ENCODE measurements around the gene LCOR.

Gene LCOR

DNA sequence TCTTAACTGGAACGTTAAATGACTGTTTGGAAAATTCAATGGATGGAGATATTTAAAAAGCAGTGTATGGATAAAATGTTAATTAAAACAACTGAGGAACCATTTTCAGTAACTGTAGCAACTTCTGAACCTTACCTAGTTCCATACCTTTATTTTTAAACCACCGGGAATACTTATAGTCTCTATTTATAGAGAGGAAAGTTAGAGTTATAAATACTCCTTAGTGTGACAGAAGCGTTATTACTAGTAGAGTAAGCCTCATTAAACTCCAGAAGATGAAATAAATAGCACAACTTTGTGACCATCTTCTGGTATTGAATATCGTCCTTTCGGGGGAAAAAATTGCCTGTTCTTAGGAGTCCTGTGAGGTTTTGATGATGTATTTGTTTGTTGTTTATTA lies 114.9 kb downstream of the LCOR start:
- DNase-seq, result no peak

DNA sequence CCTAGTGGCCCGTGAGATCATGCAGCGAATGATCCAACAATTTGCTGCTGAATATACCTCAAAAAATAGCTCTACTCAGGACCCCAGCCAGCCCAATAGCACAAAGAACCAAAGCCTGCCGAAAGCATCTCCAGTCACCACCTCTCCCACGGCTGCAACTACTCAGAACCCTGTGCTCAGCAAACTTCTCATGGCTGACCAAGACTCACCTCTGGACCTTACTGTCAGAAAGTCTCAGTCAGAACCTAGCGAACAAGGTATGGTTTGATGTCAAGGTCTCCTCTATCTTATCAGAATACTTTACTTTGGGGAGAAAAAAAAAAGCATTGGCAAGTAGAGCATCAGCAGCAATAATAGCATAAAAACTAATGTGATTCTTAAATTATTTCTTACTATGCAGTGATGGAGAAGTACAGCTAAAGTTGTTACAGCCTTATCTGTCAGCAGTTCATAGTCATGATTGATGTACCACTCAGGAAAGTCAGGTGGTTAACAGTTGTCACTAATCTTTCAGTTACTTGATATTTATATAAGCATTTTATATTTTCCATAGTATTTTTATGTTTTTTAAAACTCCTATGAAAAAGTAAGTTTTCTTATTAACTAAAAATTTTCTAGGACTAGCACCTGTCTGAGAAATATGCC lies 117.1 kb downstream of the LCOR start:
- no peak for DNase-seq

DNA sequence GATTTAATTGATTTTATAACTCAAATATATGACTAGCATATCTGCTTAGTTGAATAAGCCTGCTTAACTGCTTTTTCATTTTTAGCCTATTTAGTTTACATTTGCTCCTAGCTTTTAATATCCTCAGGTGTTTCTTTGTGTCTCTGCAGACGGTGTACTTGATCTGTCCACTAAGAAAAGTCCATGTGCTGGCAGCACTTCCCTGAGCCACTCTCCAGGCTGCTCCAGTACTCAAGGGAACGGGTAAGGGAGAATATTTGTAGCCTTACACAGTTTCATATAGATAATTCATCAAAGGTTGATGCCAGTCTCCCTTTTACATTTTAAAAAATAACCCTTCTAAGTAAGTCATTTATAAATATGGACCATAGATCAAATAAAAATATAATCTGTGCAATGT lies 119.9 kb downstream of the LCOR start:
- no peak for DNase-seq

DNA sequence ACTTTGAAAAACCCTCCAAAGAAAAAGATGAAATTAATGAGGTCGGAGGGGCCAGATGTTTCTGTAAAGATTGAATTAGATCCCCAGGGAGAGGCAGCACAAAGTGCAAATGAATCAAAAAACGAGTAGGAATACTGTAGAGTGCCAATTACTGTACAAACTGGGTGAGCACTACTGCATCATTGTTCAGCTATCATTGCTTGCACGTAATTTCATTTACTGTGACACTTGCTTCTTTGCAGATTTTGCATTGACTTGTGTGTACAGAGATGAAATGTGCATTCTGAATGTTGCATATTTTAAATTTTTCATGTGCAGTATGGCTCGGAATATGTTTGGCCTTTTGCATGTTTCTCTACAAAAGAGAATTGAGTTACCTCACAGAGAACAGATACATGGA lies 123.7 kb downstream of the LCOR start:
- DNase-seq, result no peak

DNA sequence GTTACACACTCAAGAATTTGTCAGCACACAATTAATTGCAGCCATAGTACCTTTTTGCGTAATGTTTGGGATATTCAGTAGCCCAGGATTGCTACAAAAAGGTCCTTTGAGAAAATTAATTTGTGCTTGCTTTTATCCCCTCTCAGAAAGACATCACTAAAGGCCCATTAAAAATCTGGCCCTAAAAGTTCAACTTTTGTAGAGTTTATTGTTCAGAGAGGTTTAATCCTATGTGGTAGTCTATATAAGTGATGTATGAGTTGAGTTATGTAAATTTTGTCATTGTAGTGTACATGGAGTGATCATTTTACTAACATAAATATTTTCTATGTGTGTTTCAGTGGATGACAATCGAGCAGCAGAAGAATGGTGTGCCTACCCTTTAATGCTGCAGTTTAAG lies 126.0 kb downstream of the LCOR start:
- DNase-seq, result no peak

DNA sequence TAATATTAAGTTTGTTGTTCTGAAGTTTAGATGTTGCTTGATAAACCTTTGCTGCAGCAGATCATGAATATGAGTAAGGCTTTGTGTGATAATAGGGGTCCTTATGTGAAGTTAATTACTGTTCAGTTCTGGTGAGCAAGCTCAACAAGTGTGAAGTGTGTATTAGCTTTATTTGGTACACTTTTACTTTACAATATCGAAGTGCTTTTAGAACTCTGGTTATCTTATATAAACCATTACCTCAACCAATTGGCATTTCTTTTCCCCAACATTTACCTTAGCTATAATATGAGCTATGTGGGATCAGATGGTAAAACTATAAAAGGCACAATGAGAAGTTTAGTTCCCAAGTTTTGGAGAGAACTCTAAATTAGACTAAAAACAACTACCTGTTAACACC lies 127.6 kb downstream of the LCOR start:
- no peak for DNase-seq

DNA sequence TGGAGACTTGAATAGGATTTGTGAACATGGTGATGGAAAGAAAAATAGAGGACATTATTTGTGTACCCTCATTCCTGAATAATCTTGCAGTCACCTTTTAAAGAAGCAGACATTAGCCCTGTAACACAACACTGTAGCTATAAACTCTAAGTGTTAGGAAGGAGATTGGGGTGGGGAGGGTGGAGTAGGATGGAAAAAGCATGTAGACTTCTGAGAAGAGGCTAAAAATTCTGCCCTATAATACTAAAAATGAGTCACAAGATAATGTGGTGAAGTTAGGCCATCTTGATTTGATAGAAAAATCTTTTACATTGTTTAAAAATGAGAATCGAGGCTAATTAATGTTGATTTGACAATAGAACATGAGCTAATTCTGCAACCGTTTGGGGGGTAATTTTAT lies 128.8 kb downstream of the LCOR start:
- DNase-seq, result no peak

DNA sequence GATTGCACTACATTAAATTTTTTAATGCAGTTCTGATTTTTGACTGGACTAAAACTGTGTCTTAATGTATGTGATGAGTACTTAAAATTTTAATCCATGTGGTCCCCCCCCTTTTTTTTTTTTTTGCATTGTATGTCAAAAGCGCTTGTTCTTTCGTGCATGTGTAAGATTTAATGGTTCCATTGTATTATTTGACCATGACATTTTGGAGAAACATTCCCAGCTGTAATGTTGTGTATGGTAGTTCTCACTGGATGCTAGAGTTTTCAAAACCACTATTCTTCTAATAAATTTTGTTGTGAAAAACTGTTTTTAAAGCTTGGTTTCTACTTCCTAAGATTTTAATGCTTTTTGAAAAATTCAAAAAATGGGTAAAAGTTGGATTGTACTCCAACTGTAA lies 132.0 kb downstream of the LCOR start:
- DNase-seq, result no peak

DNA sequence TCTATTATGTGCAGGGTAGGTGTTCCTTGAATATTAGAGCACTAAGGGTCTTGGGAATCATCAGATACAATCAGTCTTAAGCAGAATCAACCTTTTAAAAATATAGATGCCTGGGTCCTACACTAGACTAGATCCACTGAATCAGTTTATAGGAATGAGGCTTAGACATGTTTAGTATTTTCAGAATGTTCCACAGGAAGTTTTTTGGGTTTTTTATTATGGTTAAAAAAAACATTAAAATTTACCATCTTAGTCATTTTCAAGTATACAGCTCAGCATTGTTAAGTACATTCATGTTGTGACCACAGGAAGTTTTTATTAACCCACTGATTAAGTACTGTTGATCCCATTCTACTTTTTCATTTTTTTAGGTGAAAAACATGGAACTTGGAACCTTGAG lies 135.7 kb downstream of the LCOR start:
- no peak for DNase-seq

DNA sequence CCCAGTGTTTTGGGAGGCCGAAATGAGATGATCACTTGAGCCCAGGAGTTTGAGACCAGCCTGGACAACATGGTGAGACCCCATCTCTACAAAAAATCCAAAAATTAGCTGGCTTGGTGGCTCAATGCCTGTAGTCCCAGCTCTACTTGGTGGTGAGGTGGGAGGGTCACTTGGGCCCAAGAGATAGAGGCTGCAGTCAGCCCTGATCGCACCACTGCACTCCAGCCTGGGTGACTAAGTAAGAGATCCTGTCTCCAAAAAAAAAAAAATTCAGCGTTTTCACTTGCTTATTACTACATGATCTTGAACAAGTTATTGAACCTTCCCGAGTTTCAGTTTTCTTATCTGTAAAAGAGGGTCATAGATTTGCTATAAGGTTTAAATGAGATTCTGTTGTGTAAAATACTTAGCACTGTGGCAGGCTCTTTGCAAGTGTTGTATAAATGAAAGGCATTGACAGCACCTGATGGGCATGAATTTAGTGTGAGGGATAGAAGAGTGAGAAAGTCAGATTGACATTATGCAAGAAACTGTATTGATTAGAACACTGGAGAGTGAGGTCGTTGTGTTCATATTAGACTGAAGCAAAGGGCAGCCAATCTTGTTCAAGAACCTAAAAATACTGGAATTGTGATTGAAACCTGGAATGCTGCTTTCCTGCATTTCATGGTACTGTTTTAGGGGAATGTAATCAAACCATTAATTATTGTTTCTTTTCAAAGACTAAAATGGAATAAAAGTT lies 136.8 kb downstream of the LCOR start:
- DNase-seq, result no peak

DNA sequence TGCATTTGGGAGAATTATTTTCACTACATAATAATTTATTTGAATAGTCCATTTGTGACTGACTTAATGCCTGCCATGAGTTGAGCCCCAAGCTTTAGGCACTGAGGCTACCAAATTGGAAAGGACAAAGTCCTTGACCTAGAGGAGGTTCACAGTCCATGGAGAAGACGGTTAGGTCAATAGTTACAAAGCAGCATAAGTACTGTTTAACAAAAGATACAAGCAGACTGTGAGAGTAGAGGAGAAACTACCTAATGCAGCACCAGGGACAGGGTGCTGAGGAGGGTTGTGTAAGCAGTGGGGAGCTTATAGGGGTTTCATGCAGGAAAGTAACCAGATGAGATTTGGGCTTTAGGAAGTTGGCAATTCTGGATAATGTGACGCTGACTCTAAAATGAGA lies 139.2 kb downstream of the LCOR start:
- DNase-seq, result no peak

DNA sequence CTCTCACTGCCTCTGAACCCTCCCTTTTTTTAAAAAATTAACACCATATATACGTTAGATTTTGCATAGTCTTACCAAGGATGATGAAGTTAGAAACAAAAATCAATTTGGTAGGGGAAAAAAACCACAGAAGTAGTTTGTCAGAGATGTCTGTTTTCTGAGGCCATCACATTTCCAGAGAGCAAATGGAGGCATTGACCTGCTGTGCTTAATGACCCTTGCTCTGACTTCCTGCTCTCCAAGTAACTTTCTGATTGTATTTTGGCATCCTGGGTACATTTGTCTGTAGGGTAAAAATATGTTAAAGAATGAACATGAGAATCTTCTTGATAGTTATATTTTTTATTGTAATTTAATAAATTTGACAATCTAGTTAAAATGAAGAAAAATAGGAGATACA lies 140.2 kb downstream of the LCOR start:
- DNase-seq, result no peak

DNA sequence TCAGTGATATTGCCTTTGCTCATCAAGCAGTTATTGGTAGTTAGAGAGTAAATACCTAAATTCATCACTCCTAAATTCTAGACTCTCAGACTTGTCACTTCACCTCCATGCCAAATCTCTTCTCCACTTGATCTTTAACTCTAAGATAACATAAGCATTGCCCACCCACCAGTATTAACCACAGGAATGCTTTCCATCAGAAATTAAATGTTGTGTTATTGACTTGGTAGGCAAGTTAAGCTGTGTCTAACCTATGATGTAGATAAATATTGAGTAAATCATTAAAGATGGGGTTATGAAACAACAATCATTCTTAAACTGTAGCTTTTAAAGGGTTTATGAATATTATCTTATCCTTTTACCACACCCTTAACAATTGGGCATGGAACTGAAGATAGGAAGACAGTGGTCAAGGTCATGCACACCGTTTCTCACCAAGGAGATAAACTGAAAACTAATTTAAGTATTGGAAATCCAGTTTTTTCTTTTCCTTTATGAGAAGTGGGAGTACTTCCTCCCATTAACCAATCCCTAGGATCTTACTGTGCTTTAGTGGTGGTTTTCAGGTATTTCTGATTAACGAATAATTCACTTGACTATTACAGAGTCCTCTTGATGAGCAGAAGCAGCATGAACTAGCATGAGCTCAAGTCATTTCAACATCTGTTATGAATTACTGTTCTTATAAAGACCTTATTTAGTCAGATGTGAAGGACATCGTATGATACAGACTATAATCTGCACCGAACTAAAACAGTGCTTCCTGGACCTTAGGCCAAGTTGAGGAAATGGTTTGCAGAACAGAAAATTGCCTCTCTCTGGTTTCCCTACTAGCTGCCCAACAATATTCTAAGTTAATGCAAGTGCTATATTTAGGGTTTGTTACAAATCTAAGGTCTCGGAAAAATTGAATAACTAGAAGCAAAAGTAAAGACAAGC lies 142.0 kb downstream of the LCOR start:
- DNase-seq, result no peak

DNA sequence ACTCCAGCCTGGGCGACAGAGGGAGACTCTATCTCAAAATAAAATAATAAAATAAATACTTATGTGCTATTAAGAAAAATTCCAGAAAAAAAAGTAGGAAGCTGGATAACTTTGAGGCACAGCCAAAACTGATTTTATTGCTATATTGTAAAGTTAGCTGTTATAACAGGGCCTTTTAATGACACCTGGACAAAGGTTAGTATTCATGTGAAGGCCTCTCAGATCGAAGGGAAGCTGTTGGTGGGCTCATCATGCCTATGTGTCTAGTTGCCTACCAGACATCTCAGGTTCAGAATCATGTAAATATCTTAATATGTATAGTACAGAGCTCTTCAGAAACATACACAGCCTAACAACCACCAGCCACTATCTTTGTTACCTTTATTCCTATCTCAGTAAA lies 143.0 kb downstream of the LCOR start:
- no peak for DNase-seq

DNA sequence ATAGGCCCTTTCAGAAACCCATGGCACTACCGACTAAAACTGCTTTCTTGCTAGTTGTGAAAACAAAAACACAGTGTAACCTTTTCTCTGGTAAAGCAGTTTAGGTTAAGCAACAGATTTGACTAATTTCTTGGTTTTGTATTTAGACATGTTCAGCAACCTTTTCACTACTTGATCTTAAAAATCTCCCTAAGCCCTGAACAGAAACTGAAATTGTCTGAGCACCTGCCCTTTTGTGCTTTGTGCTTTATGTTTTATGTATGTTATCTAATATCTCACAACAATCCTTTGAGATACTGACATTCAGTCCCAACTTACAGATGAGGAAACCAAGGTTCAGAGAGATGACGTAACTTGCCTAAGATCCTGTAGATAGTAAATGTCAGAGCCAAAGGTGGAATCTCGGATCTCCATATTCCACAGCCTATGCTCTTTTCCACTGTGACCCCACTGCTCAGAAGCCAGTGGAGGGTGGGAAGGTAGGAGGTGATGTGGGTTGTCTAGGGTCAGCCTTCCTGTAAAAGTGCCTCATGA lies 146.6 kb downstream of the LCOR start:
- DNase-seq, result no peak

DNA sequence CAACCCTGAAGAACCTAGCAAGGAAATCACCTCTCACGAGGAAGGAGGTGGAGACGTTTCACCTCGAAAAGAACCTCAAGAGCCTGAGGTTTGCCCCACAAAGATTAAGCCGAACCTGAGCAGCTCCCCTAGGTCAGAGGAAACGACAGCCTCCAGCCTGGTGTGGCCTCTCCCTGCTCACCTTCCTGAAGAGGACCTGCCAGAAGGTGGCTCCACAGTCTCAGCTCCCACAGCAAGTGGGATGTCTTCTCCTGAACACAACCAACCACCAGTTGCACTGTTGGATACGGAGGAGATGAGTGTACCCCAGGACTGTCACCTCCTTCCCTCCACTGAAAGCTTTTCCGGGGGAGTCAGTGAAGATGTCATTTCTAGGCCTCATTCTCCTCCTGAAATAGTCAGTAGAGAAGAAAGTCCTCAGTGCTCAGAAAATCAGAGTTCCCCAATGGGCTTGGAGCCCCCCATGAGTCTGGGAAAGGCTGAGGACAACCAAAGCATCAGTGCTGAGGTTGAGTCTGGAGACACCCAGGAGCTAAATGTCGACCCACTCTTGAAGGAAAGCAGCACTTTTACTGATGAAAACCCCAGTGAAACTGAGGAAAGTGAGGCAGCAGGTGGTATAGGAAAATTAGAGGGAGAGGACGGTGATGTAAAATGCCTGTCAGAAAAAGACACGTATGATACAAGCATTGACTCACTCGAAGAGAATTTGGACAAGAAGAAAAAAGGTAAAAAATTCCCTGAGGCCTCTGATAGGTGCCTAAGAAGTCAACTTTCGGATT lies 150.2 kb downstream of the LCOR start:
- no peak for DNase-seq

DNA sequence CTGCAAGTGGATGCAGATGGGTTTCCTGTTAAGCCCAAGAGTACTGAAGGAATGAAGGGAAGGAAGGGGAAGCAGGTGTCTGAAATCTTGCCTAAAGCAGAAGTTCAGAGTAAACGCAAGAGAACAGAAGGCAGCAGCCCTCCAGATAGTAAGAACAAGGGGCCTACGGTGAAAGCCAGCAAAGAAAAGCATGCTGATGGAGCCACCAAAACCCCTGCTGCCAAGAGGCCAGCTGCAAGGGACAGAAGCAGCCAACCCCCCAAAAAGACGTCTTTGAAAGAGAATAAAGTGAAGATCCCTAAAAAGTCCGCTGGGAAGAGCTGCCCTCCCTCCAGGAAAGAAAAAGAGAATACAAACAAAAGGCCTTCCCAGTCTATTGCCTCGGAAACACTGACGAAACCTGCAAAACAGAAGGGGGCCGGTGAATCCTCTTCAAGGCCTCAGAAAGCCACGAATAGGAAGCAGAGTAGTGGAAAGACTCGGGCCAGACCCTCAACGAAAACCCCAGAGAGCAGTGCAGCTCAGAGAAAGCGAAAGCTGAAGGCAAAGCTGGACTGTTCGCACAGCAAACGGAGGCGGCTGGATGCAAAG lies 152.5 kb downstream of the LCOR start:
- no peak for DNase-seq

DNA sequence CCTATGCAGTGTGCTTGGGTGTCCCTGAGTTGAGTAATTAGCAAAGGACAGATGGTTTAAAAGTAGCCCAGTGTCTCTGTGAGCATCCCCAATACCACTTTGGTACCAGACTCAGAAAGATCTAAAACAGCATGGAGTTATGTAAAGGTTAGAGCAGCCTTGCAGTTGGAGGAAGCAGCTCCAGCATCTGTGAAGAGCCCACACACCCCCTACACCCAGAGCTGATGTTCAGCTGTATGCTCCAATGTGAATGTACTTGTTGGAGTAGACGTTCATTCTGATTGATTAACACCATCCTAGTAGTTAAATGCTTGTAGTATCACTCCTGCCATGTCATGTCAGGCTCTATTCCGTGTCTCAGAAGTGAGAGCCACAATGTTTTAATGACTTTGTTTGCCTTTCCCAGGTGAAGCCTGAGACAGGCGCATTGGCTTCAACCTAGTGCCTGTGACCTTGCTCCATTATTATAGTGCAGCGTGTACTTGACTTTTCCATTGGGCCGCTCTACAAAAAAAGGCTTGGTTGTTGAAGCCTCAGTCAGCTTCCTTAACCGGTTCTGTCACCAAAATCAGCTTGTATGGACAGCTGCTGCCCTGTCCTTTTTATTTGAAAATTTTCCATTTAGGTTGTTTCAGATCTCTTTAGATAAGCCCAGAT lies 154.2 kb downstream of the LCOR start:
- DNase-seq, result no peak

DNA sequence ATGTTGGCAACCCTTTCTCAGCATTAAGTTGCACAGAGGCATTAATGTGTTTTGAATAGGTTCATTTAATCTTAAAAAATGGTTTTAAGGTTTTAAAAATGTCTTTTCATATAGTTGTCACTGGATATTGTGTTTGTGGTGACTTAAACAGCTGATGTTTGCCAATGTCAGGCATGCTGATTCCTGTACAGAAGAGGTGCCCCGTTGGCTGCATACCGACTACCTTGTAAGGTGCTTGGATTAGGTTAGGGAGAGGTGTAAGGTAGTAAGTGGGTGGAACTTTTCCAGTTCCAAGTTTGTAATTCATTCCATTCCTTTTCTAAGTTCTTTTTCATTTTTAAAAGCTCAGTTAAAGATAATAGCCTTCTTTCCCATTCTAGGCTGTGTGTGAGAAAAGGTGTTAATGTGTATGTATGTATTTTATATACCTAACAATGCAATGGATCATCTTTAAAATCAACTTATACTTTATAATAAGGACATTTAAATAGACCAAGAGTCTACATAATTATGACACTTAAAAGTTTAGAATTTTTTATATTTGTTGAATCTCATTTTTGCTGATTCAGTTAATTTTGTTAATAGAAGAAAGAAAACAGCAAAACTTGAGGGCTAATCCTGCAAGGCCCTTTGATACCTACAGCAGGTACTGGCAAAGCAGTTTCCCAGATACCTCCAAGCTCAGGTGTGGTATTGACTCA lies 155.2 kb downstream of the LCOR start:
- DNase-seq, result no peak

DNA sequence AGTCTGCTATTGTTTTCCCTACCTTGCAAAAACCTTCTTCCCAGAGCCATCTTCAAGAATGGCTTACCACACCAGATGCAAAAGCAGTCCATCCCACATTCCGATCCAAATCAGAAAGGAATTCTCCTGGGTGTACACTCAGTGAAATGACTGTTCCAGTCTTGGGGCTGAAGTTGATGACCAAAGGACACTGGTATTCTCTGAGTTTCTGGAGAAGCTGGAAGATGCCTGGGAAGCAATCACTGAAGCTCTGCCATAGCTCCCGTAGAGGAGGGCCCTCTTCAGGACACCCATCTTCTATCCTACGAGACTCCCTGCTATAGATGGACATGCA lies 155.7 kb downstream of the LCOR start:
- no peak for DNase-seq

DNA sequence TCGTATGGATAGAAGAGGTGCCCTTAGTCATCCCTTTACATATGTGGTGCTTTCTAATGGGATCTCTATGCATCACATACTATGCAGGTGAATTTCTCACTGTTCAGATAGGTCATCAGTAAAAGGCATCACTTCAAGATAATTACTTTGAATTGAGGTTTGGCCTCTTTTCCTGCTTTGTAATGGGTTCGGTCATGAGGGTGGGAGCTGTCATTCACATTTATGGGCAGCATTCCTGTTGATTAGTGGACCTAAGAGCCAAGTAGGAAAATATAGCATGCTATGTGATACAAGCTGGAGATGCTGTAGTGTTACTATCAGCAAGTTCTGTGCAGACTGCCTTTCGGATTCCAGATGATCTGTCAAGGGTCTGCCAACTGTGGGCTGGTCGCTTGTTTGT lies 156.3 kb downstream of the LCOR start:
- DNase-seq, result no peak

All from activated T-cell treated with anti-CD3 and anti-CD28 coated beads, Interleukin-2, amount 50 U/mL, for 48 hours (primary cell).